Stimulated activated effector memory CD8-positive, alpha-beta T cell treated with anti-CD3 and anti-CD28 coated beads, Interleukin-12 subunit alpha, Interleukin-12 subunit beta, amount 100 ng/mL, for 72 hours (primary cell): Measurements from ENCODE around the gene EIF4G3.
"Not testable (repeated sequence)": the region's sequence is repeated elsewhere in the genome, so short reads cannot be mapped to it uniquely, and the experiment has no call there.

Source experiments
- ATAC-seq: fragments of 150-1000 bp; cut with Tn5 transposase; 2 replicates; pipeline ENCODE4 v1.10.0; 2021
- DNase-seq, 2 donors: peaks; one replicate each; pipeline ENCODE4 v3.0.0; 2021 to 2022; ENCODE audit warnings: low spot score in 2 of 2
- H3K27ac Mint-ChIP-seq: one replicate; pipeline ENCODE4 v1.8.0; 2022; ENCODE audit warnings: mild to moderate bottlenecking, mixed read lengths
- H3K36me3 Mint-ChIP-seq: one replicate; pipeline ENCODE4 v1.8.0; 2022; ENCODE audit warnings: mild to moderate bottlenecking, mixed read lengths
- H3K4me1 Mint-ChIP-seq: one replicate; pipeline ENCODE4 v1.8.0; 2022; ENCODE audit warnings: mixed read lengths
- H3K4me3 Mint-ChIP-seq: one replicate; pipeline ENCODE4 v1.8.0; 2022; ENCODE audit warnings: mild to moderate bottlenecking, mixed read lengths
- H3K9me3 Mint-ChIP-seq: one replicate; pipeline ENCODE4 v1.8.0; 2022; ENCODE audit warnings: mixed read lengths

The EIF4G3 gene

DNA sequence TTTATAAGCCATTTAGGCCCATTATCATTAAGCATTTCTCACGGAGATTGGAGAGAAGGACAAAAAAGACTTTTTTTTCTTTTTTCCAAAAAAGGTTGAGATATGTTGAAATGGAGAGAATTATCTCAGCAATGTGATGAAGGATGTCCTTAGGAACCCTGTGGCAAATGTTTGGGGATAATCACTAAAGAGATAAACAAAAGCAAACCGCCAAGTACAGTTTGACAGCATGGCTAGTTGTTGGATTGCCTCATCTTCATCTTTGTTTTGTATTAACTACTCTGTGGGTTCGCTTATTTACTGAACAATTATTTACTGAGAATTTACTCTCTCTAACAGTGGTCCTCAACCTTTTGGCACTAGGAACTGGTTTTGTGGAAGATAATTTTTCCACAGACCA lies 292.2 kb downstream of the EIF4G3 start:
- DNase-seq (no peak), ATAC-seq (no peak)
- Mint-ChIP-seq H3K9me3 (no peaks in the 10 kb centered on the region), H3K36me3 (peaks cover 38% of the 10 kb centered on the region), H3K27ac (no peak overlapping the region), H3K4me1 (no peaks in the 10 kb centered on the region), H3K4me3 (no peak overlapping the region)

DNA sequence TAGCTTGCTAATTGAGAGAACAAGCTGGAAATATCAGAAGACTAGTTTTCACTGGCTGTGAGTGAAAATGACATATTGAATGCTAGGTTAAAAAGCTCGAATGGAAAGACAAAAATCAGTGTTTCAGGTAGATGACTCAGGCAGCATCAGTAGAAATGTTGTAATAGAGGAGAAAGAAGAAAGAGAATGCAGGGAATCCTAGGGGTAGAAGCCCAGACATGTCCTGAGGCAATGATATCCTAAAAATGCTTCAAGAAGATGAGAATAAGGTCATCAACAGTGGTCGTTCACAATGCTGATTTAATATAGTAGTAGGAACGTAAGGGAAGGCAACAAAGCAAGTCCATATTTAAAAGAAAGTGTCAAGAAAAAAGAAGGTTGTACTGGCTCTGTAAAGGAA lies 292.9 kb downstream of the EIF4G3 start:
- H3K4me1 Mint-ChIP-seq, result no peaks in the 10 kb centered on the region
- H3K27ac Mint-ChIP-seq, result no peak overlapping the region
- peaks cover 45% of the 10 kb centered on the region for H3K36me3 Mint-ChIP-seq
- no peaks in the 10 kb centered on the region for H3K9me3 Mint-ChIP-seq
- no peak for ATAC-seq
- DNase-seq, result no peak
- no peak overlapping the region for H3K4me3 Mint-ChIP-seq

DNA sequence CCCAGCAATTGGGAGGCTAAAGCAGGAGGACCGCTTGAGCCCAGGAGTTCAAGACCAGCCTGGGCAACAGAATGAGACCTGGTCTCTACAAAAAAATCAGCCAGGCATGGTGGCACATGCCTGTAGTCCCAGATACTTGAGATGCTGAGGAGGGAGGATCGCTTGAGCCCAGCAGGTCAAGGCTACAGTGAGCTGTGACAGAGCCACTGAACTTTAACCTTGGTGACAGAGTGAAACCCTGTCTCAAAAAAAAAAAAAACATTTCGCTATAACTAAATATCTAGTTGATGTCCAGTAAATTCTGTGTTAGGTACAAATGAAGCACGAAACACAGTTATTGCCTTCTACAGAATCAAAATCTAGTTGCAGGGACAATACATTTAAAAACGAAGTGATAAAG lies 293.9 kb downstream of the EIF4G3 start:
- H3K36me3 Mint-ChIP-seq, result peaks cover 54% of the 10 kb centered on the region

DNA sequence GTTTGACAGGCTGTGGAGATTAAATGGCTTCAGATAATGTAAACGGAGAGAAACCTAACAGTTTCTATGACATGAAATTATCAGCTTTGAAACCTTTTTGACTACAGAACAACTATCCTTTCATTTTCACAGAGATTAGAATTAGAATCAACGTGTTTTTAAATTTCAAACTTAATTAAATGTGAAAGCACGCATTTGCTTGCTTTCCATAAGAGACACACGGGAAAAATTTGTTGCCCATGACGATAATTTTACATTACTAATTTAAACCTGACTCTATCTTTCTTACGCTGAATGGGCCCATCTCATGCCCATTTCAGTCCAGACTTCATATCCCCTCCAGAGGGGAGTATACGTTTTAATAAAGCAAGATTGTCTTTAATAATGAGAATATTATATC lies 297.9 kb downstream of the EIF4G3 start:
- Mint-ChIP-seq H3K36me3 (peaks cover 67% of the 10 kb centered on the region), H3K9me3 (no peaks in the 10 kb centered on the region), H3K4me1 (no peaks in the 10 kb centered on the region), H3K27ac (no peak overlapping the region), H3K4me3 (no peak overlapping the region)
- DNase-seq (no peak), ATAC-seq (no peak)

More for the DNA sequence above, 293.9 kb downstream of the EIF4G3 start:
- Mint-ChIP-seq H3K4me1 (no peaks in the 10 kb centered on the region), H3K9me3 (no peaks in the 10 kb centered on the region), H3K4me3 (no peak overlapping the region), H3K27ac (no peak overlapping the region)
- ATAC-seq (no peak), DNase-seq (no peak)

DNA sequence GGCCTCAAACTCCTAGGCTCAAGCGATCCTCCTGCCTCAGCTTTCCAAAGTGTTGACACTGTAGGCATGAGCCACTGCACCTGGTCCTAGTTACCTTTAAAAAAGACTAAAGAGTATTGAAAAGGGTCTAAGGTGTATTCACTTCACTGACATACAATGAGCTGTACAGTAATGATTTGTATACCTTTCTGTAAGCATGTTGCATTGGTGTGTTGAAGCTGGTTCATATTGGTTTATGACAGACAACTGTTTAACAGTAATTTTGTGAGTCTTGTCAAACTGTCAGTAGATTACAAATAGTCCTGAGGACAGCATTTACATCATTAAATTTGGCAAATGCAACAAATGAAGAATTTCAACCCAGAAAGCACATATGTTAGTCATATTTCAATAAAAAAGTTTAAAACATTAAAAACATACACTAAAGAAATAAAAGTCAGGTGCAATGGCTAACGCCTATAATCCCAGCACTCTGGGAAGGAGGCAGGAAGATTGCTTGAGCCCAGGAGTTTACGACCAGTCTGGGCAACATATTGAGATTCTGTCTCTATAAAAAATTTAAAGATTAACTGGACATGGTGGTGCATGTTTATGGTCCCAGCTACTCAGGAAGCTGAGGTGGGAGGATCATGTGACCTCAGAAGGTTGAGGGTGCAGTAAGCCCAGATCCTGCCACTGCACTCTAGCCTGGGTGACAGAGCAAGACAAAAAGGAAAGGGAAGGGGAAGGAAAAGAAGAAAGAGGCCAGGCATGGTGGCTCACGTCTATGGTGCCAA lies 301.3 kb downstream of the EIF4G3 start:
- no peak for ATAC-seq
- H3K4me3 Mint-ChIP-seq, result no peak overlapping the region
- no peaks in the 10 kb centered on the region for H3K9me3 Mint-ChIP-seq
- peaks cover 39% of the 10 kb centered on the region for H3K36me3 Mint-ChIP-seq
- no peak overlapping the region for H3K27ac Mint-ChIP-seq
- H3K4me1 Mint-ChIP-seq, result no peaks in the 10 kb centered on the region
- DNase-seq, result no peak

DNA sequence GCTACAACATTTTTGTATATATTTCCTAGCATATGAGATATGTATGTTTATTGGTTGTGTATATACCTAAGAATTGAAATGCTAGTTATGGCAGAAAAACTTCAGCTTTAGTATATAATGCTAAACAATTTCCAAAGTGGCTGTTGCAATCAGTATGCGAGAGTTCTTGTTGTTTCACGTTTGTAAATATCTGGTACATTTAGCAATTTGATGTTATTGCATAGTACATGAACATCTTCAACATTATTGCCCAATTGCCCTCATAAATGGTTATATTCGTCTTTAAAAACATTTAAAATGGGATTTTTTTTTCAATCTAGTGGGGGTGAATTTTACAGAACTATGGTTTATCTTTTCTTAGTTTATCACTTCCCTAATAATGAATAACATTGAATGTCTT lies 303.4 kb downstream of the EIF4G3 start:
- Mint-ChIP-seq H3K36me3 (peaks cover 18% of the 10 kb centered on the region), H3K27ac (no peak overlapping the region), H3K4me3 (no peak overlapping the region), H3K9me3 (no peaks in the 10 kb centered on the region), H3K4me1 (no peaks in the 10 kb centered on the region)
- ATAC-seq (no peak), DNase-seq (no peak)

DNA sequence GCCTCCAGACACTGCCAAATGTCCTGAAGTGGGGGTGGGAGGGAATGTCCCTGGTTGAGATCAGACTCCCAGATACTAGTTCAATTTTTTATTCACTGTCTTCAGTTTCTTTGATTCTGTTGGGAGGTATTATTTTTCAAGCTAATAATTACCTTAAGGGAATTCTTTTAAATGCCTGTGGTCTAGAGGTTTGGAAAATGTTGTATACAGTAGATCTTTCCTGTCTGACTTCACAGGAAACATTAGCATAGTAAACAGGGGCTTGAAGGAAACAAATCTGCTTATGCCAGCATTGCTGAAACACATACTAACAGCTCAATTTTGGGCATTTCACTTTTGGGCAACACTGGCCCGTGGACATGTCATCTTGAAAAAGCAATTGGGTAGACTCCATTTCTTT lies 305.3 kb downstream of the EIF4G3 start:
- Mint-ChIP-seq H3K9me3 (no peaks in the 10 kb centered on the region), H3K36me3 (peaks cover 10% of the 10 kb centered on the region), H3K4me1 (no peaks in the 10 kb centered on the region), H3K27ac (no peak overlapping the region), H3K4me3 (no peak overlapping the region)
- DNase-seq, result no peak
- no peak for ATAC-seq

DNA sequence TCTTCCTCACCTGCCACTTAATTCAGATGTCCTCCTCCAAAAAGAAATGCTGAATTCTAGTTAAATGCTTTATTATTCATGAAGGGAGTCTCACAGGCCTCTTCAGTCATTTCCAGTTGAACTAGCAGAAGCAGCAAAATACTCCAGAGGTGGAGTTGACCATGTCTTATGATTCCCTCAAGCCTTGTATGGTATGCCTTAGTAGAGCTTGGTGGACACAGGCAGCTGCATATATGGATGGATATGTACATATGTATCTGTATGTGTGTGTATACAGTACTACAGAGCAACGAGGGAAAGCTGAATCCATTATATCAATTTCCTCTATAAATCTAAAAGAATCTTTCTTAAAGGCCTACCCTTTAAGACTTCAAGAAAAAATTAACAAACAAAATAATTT lies 306.0 kb downstream of the EIF4G3 start:
- no peaks in the 10 kb centered on the region for H3K9me3 Mint-ChIP-seq
- no peaks in the 10 kb centered on the region for H3K4me1 Mint-ChIP-seq
- no peak overlapping the region for H3K27ac Mint-ChIP-seq
- no peak for DNase-seq
- ATAC-seq, result no peak
- H3K4me3 Mint-ChIP-seq, result no peak overlapping the region
- peaks cover 4% of the 10 kb centered on the region for H3K36me3 Mint-ChIP-seq

DNA sequence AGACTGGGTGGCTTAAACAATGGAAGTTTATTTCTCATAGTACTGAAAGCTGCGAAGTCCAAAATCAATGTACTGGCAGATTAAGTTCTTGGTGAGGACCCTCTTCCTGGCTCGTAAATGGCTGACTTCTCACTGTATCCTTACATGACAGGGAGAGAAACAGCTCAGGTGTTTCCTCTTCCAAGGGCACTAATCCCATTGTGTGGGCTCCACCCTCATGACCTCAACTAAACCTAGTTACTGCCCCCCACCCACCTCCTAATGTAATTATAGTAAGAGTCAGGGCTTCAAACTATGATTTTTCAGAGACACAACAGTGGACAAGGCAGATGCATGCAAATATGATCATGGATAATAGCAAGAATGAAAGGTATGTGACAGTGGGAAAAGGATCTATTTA lies 308.4 kb downstream of the EIF4G3 start:
- Mint-ChIP-seq H3K4me1 (no peaks in the 10 kb centered on the region), H3K36me3 (peaks cover 24% of the 10 kb centered on the region), H3K4me3 (no peak overlapping the region), H3K27ac (no peak overlapping the region), H3K9me3 (no peaks in the 10 kb centered on the region)
- no peak for ATAC-seq
- DNase-seq, result no peak

DNA sequence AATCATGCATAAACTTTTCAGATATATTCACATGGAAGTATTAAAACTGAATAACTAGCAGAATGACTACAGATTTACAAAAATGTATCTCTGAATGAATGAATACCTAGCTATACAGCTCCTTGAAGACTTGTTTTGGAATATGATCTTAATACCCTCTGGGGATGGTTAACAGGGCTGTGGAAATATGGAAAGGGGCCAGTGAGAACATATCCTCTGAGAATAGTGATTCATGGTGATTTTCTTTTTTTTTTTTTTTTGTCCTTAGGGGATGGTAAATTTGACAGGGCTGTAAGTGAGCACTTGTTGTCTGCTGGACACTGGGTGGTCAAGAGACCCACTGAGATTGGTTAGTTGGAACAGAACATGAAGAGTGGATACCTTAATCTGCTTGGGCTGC lies 308.9 kb downstream of the EIF4G3 start:
- Mint-ChIP-seq H3K27ac (no peak overlapping the region), H3K9me3 (no peaks in the 10 kb centered on the region), H3K4me1 (no peaks in the 10 kb centered on the region), H3K4me3 (no peak overlapping the region), H3K36me3 (peaks cover 28% of the 10 kb centered on the region)
- ATAC-seq (no peak), DNase-seq (no peak)

DNA sequence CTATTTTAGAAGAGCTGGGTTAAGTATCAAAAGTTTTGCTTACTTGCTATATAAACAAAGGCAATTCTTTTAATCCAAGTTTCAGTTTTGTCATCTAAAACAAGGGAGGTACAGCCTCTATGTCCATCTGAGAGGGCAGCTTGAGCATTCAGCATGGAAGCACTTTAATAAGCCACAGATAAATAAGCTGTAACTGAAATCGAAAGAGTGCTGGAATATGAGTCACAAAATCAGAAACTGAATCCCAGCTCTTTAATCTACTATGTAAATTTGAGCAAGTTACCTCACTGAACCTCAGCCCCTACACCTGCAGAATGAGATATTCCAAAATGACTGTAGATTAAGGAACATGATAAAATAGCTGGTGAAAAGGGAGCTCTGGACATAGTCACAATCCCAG lies 309.6 kb downstream of the EIF4G3 start:
- peaks cover 36% of the 10 kb centered on the region for H3K36me3 Mint-ChIP-seq
- no peaks in the 10 kb centered on the region for H3K4me1 Mint-ChIP-seq
- no peaks in the 10 kb centered on the region for H3K9me3 Mint-ChIP-seq
- no peak overlapping the region for H3K27ac Mint-ChIP-seq
- DNase-seq (no peak), ATAC-seq (no peak)
- no peak overlapping the region for H3K4me3 Mint-ChIP-seq

DNA sequence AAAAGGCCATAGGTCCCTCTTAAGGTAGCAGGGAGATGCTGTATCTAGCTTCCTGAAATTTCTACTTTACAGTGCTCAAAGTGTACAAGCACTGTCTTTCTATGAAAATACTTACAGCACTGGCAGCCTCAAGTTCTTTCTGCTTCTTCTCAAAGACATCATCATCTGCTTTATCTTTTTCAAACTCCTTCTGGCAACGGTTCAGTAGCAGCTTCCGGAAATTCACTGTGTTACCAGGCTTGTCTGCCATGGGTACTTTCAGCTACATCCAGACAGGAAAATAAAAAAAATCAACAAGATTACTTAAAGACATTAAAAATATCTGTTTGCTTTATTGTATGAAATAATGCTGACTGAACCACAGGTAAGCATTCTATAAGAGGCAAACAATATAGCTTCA lies 311.7 kb downstream of the EIF4G3 start:
- no peak overlapping the region for H3K4me3 Mint-ChIP-seq
- H3K4me1 Mint-ChIP-seq, result no peaks in the 10 kb centered on the region
- H3K27ac Mint-ChIP-seq, result no peak overlapping the region
- DNase-seq, result no peak
- peaks cover 56% of the 10 kb centered on the region for H3K36me3 Mint-ChIP-seq
- ATAC-seq, result no peak
- H3K9me3 Mint-ChIP-seq, result no peaks in the 10 kb centered on the region

DNA sequence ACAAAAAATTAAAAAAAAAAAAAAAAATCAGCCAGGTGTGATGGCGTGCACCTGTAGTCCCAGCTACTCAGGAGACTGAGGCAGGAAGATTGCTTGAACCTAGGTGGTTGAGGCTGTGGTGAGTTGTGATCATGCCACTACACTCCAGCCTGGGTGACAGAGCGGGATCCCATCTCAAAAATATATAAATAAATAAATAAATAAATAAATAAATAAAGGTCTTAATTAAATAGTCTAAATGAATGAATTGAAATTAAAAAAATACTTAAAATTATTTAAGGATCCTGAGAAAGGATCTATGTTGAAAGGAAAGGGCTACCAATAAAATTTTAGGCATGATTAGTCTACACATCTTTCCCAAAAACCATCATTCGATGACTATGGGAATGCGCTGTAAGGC lies 322.2 kb downstream of the EIF4G3 start:
- Mint-ChIP-seq H3K36me3 (peaks cover 88% of the 10 kb centered on the region), H3K4me3 (no peak overlapping the region), H3K4me1 (no peaks in the 10 kb centered on the region), H3K27ac (no peak overlapping the region), H3K9me3 (no peaks in the 10 kb centered on the region)
- ATAC-seq (no peak), DNase-seq (no peak)

DNA sequence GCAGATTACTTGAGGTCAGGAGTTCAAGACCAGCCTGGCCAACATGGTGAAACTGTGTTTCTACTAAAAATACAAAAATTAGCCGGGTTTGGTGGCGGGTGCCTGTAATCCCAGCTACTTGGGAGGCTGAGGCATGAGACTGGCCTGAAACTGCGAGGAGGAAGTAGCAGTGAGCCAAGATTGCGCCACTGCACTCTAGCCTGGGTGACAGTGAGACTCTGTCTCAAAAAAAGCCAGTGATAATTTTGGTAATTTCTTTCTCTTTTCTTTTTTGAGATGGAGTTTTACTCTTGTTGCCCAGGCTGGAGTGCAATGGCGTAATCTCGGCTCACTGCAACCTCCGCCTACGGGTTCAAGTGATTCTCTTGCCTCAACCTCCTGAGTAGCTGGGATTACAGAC lies 324.9 kb downstream of the EIF4G3 start:
- not testable (repeated sequence) for H3K27ac Mint-ChIP-seq, DNase-seq, ATAC-seq, H3K4me3 Mint-ChIP-seq, H3K4me1 Mint-ChIP-seq, H3K9me3 Mint-ChIP-seq
- H3K36me3 Mint-ChIP-seq, result peaks cover 85% of the 10 kb centered on the region

DNA sequence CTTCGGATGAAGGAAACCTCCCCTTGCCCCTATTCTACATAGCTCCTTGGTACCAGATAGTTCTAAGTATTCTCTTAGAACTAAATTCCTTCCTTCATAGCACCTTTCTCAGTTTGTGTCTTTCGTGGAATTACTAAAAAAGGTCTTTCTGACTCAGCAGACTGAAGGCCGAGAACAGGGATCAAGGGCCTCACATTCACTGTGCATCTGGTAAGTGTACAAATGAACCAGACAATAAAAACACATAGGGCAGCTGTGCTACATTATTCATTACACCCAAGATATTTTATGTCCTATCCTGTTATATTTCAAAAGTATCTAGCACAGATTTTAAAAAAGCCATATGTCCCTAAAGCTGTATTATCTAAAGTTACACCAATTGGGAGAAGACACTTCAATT lies 326.7 kb downstream of the EIF4G3 start:
- no peaks in the 10 kb centered on the region for H3K4me1 Mint-ChIP-seq
- ATAC-seq, result no peak
- no peak overlapping the region for H3K27ac Mint-ChIP-seq
- no peak for DNase-seq
- H3K9me3 Mint-ChIP-seq, result no peaks in the 10 kb centered on the region
- H3K36me3 Mint-ChIP-seq, result peaks cover 87% of the 10 kb centered on the region
- no peak overlapping the region for H3K4me3 Mint-ChIP-seq

DNA sequence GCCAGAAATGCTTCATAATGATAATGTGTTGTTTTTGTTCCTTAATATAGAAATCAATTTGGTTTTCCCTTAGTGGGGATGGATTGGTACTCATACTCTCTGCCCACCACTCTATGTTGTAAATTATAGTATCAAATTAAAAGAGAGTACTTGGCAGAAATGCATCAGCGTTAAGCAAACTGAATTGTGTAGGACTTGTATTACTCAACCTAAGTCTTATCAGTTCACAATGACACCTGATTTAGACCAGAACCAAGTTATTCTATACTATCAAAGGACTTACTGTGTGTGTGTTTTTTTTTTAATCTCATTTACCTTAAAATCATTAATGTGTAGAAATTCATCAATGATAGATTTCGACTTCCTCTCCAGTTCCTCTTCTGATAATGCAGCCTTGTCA lies 327.6 kb downstream of the EIF4G3 start:
- no peaks in the 10 kb centered on the region for H3K9me3 Mint-ChIP-seq
- ATAC-seq (no peak), DNase-seq (no peak)
- no peak overlapping the region for H3K27ac Mint-ChIP-seq
- H3K4me1 Mint-ChIP-seq, result no peaks in the 10 kb centered on the region
- no peak overlapping the region for H3K4me3 Mint-ChIP-seq
- H3K36me3 Mint-ChIP-seq, result peaks cover 87% of the 10 kb centered on the region

DNA sequence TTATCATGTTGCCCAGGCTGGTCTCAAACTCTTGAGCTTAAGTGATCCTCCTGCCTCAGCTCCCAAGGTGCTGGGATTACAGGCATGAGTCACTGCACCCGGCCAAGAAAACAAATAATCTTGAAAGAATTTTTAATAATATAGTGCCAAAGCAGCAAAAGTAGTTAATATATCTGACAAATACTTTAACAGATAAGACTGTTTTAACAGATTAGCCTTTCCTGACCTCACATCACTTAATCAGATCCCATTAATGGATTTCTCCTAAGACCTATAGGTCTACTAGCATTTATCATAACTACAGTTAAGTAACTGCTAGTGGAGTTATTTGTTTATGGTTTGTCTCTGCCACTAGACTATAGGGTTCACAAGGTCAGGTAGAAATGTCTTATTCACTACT lies 328.5 kb downstream of the EIF4G3 start:
- H3K27ac Mint-ChIP-seq, result no peak overlapping the region
- ATAC-seq (no peak), DNase-seq (no peak)
- H3K36me3 Mint-ChIP-seq, result peaks cover 83% of the 10 kb centered on the region
- H3K4me3 Mint-ChIP-seq, result no peak overlapping the region
- H3K4me1 Mint-ChIP-seq, result no peaks in the 10 kb centered on the region
- no peaks in the 10 kb centered on the region for H3K9me3 Mint-ChIP-seq
